HG02938 (cell line): ENCODE measurements around the gene ZNF550.
"Not testable (repeated sequence)": the region's sequence is repeated elsewhere in the genome, so short reads cannot be mapped to it uniquely, and the experiment has no call there.

ENCODE experiments used
- ATAC-seq: cut with Tn5 transposase; IDR thresholded peaks from one replicate; pipeline ENCODE4 v1.9.1; 2021; ENCODE audit warnings: mild to moderate bottlenecking, moderate library complexity; ENCODE audit not compliant: unreplicated experiment

ZNF550 gene

DNA sequence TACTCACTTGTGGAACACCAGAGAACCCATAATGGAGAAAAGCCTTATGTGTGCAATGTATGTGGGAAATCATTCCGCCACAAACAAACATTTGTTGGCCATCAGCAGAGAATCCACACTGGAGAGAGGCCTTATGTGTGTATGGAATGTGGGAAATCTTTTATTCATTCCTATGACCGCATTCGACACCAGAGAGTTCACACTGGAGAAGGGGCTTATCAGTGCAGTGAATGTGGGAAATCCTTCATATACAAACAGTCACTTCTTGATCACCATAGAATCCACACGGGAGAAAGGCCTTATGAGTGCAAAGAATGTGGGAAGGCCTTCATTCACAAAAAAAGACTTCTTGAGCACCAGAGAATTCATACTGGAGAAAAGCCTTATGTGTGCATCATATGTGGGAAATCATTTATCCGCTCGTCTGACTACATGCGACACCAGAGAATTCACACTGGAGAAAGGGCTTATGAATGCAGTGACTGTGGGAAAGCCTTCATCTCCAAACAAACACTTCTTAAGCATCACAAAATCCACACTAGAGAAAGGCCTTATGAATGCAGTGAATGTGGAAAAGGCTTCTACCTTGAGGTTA is 21.6 kb downstream of the ZNF550 start:
- no peak for ATAC-seq

DNA sequence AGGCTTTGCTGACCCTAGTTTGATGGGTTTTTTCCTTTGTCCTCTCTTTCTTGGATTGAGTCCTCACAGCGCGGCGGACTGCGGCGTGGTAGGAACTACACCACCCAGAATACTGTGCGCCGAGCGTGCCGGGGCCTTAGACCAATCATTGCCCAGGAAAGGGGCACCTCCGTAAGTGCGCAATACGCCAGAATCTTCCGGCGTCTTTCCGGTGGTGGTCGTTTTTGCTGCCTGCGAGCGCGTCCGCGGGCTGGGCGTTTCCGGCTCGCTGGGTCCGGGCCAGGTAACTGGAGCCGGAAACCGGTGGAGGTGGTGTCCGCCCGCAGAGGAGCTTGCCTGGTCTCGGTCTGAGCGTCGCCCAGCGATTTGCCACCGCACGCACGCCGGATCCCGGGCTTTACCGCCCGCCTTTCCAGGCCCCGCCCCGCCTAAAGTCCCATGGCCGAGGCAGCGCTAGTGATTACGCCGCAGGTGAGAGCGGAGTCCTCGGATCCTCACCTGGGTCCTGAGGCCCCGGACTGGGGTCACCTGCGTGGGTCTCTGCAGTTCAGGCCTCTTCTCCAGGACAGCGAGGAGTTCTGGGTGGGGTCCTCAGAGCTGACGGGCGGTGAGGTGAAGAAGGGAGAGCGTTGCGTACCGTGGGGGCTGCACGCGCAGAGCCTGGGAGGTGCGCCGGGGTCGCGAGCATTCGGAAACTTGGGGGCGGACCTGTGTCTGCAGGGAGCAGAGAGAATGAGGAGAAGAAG is 32.4 kb downstream of the ZNF550 start, which contains the start of gene ZNF549:
Gene ZNF549, plus strand, starts transcription at position 221 of the 746 bp plus-strand sequence. Its CDS starts 218 bp downstream, at position 439.
- ATAC-seq = peak; percentile 98

DNA sequence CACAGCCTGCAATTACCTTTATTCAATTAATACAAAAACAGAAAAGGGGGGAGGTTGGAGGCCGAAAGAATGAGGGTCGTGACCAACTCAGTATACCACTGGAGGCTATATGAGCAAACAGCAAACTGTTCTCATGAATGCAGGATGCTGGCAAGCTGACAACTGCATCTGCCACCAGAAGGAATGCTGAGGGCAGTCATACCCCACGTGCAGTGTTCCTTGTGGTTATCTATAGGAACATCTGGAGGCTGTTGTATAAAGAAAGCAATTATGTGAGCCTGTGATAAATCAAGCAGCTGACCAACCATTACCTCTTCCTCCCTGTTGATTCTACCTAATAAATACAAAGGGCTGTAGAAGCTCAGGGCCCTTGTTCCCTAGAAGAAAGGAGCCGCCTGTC is 41.6 kb downstream of the ZNF550 start:
- not testable (repeated sequence) for ATAC-seq

DNA sequence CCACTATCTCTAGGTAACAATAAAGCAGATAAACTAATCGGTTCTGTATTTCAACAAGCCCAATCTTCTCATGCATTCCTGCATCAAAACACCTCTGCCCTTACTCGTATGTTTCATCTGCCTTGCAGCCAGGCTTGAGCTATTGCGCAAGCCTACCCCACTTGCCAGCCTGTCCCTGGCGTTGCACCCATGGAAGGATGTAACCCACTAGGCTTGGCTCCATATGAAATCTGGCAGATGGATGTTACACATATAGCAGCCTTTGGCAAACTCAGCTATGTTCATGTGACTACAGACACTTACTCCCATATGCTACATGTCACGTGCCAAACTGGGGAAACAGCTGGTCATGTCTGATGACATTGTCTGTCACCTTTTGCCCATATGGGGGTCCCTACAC is 44.4 kb downstream of the ZNF550 start:
- ATAC-seq = no peak

DNA sequence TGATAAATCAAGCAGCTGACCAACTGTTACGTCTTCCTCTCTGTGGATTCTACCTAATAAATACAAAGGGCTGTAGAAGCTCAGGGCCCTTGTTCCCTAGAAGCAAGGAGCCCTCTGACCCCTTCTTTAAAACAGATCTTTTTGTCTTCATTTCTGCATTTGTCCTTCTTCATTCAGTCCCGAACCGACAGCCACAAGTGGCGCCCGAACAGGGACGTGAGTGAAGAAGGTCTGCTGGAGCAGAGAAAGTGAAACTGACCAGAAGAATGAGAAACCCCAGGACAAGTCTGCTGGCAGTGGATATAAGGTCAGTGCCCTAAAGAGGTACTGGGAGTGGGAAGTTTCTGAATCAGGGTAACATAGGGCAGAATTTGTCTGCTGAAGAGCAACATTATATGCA is 46.8 kb downstream of the ZNF550 start:
- ATAC-seq = no peak

DNA sequence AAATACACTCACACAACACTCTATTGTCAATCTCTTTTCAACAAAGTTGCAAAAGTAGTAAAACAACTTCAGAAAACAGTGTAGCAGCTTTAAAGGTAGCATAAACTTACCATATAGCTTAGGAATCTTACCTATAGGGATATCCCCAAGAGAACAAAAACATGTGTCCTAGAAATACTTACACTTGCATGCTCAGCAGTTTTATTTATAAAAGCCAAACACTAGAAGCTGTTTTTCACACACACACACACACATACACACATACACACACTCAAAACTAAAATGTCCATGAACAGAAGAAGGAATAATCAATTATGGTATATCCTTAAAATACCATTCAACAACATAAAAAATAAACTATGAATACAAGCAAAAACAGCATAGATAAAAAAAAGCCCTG is 48.2 kb downstream of the ZNF550 start:
- ATAC-seq = no peak

DNA sequence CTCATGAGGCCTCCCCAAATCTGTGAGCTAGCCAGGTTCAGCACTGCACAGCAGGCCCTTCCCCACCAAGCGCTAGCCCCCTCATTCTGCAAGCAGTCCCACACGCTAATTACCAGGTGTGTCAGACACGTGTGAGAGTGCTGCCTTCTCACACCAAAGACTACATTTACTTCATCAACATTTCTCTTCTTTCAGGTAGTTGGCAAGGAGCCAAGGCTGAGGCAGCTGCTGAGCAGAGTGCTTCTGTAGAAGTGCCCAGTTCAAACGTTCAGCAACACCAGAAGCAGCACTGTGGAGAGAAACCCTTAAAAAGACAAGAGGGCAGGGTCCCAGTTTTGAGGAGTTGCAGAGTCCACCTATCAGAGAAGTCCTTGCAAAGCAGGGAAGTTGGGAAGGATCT is 53.5 kb downstream of the ZNF550 start:
- ATAC-seq = no peak

DNA sequence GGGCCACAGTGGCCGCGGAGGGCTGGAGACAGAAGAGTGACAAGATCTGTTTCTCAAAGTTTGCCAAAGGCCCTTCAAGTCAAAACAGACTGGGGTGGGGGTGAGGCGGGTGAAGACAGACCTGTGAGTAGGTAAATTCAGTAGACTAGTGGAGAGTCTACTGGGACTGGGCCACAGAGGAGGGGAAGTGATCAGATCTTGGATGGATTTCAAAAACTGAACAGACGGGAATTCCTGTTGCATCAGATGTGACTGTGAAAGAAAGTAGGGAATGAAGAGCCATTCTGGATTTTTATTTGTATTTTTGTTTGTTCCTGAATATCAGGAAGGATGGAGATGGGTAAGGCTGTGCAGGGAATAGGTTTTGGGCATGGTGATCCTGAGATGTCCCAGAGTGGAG is 59.3 kb downstream of the ZNF550 start:
- not testable (repeated sequence) for ATAC-seq

DNA sequence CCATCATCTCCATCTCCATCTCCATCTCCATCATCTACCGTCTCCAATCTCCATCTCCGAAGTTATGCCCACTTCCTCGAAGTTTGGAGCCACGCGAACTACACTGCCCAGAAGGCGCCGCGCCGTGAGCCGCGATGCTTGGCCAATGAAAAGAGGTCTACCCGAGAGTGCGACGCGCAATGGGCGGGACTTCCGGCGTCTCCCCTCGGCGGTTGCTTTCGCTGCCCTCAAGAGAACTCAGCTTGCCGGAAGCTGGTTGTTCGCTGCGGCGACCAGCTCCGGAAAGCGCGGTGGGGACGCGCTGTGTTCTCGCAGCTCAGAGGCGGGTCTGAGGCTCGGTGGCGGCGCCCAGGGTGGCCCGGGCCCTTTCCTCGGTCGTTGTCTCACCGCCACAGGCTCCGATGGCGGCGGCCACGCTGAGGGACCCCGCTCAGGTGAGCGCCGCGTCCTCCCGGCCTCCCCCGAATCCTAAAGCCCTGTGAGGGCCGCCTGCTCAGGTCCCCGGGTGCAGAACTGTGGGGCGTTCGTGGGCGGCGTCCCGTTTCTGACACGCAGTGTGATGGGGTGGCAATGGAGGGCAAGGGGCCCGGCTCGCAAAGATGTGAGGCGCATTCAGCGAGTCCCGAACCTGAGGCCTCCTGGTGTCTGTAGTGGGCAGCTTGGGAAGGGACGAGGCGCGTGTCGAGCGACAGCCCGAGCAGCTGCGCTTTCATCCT is 59.8 kb downstream of the ZNF550 start, which contains the start of gene ZNF773:
Gene ZNF773, plus strand, starts transcription at position 259 of the 716 bp plus-strand sequence. Its CDS starts 143 bp downstream, at position 402.
- peak; percentile 97 for ATAC-seq

DNA sequence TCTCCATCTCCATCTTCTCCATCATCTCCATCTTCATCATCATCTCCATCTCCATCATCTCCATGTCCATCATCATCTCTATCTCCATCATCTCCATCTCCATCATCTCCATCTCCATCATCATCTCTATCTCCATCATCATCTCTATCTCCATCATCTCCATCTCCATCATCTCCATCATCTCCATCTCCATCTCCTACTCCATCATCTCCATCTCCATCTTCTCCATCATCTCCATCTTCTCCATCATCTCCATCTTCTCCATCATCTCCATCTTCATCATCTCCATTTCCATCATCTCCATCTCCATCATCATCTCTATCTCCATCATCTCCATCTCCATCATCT is 60.4 kb downstream of the ZNF550 start:
- not testable (repeated sequence) for ATAC-seq

DNA sequence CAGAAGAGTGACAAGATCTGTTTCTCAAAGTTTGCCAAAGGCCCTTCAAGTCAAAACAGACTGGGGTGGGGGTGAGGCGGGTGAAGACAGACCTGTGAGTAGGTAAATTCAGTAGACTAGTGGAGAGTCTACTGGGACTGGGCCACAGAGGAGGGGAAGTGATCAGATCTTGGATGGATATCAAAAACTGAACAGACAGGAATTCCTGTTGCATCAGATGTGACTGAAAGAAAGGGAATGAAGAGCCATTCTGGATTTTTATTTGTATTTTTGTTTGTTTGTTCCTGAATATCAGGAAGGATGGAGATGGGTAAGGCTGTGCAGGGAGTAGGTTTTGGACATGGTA is 71.4 kb downstream of the ZNF550 start:
- peak; percentile 15 for ATAC-seq

DNA sequence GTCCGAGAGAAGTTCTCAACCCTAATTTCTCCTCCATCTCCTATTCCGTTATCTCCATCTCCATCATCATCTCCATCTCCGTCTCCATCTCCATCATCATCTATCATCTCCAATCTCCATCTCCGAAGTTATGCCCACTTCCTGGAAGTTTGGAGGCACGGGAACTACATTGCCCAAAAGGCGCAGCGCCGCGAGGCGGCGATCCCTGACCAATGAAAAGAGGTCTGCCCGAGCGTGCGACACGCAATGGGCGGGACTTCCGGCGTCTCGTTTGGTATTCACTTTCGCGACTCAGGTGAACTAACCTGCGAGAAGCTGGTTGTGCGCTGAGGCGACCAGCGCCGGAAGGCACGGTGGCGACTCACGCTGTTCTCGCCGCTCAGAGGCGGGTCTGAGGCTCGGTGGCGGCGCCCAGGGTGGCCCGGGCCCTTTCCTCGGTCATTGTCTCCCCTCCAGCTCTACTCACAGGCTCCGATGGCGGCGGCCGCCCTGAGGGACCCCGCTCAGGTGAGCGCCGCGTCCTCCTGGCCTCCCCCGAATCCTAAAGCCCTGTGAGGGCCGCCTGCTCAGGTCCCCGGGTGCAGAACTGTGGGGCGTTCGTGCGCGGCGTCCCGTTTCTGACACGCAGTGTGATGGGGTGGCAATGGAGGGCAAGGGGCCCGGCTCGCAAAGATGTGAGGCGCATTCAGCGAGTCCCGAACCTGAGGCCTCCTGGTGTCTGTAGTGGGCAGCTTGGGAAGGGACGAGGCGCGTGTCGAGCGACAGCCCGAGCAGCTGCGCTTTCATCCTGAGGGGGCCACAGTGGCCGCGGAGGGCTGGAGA is 72.0 kb downstream of the ZNF550 start, which contains the start of gene ZNF419:
Gene ZNF419, plus strand, starts transcription at position 274 of the 822 bp plus-strand sequence. Its CDS starts 201 bp downstream, at position 475.
- ATAC-seq = peak; percentile 92
